SK-N-SH (cell line): ENCODE measurements around the gene MAG. TPM values are rescaled to one million over a fixed set of nuclear protein-coding genes. Genes with fewer than 3 reads are reported as not detected.

Experiments used
- CTCF ChIA-PET: fragments of 300-600, 350-600 bp; formaldehyde crosslinking; extraction: SDS; loops from one replicate; lab custom pipeline; 2021; lab: Yijun Ruan, JAX
- POLR2A ChIA-PET: fragments of 350-600 bp; sonication (Branson Sonifier 250); formaldehyde crosslinking; extraction: SDS; loops from one replicate; lab custom pipeline; 2020; ENCODE audit warnings: antibody characterized with exemption, inconsistent platforms; lab: Yijun Ruan, JAX
- DNase-seq: peaks from one replicate; pipeline ENCODE4 v3.0.0; 2012
- H2AFZ ChIP-seq: fragments of 200-600 bp; sonication (generic); 2 replicates; pipeline ENCODE4 v1.8.1; 2016; ENCODE audit warnings: antibody characterized with exemption, mild to moderate bottlenecking, low read depth
- H3F3A ChIP-seq: fragments of 200-600 bp; sonication (generic); replicated peaks from 2 replicates; pipeline ENCODE3; 2016; ENCODE audit warnings: antibody characterized with exemption, mild to moderate bottlenecking; ENCODE audit not compliant: insufficient read depth
- H3K27ac ChIP-seq, 2 experiments: fragments of 200-500 bp in 1 of 2; fragments of 200-600 bp in 1 of 2; sonication (Bioruptor generic) in 1 of 2; sonication (generic), shearing (Covaris generic) in 1 of 2; 2 replicates each; pipeline versions ENCODE4 v1.5.1 to v1.6.1; 2014 to 2016; ENCODE audit warnings: low read depth in 2 of 2, inconsistent platforms in 1 of 2, low read length in 1 of 2, mild to moderate bottlenecking in 1 of 2, mixed read lengths in 1 of 2
- H3K27me3 ChIP-seq: fragments of 200-600 bp; sonication (generic), shearing (Covaris generic); 2 replicates; pipeline ENCODE4 v1.6.1; 2016; ENCODE audit warnings: mixed run types; ENCODE audit not compliant: insufficient read depth
- H3K36me3 ChIP-seq, 2 experiments: fragments of 200-500 bp in 1 of 2; fragments of 200-600 bp in 1 of 2; sonication (Bioruptor generic) in 1 of 2; sonication (generic) in 1 of 2; replicated peaks in 1 of 2; 2 replicates each; pipeline versions ENCODE3 to v1.5.1; 2014 to 2016; ENCODE audit warnings: low read length in 1 of 2, mild to moderate bottlenecking in 1 of 2; ENCODE audit not compliant: insufficient read depth in 2 of 2, control insufficient read depth in 1 of 2
- H3K4me1 ChIP-seq, 2 experiments: fragments of 200-500 bp in 1 of 2; fragments of 200-600 bp in 1 of 2; sonication (Bioruptor generic) in 1 of 2; sonication (generic), shearing (Covaris generic) in 1 of 2; 2 replicates each; pipeline versions ENCODE4 v1.5.1 to v1.6.1; 2014 to 2016; ENCODE audit warnings: low read depth in 1 of 2, low read length in 1 of 2, mixed run types in 1 of 2; ENCODE audit not compliant: insufficient read depth in 2 of 2, control insufficient read depth in 1 of 2
- H3K4me2 ChIP-seq: fragments of 200-600 bp; sonication (generic), shearing (Covaris generic); 2 replicates; pipeline ENCODE4 v1.6.1; 2017; ENCODE audit warnings: mixed run types
- H3K4me3 ChIP-seq, 2 experiments: fragments of 200-500 bp in 1 of 2; fragments of 200-600 bp in 1 of 2; sonication (Bioruptor generic) in 1 of 2; sonication (generic), shearing (Covaris generic) in 1 of 2; 2 replicates each; pipeline versions ENCODE4 v1.5.1 to v1.8.1; 2014 to 2016; ENCODE audit warnings: low read depth in 2 of 2, inconsistent platforms in 1 of 2, low read length in 1 of 2, mild to moderate bottlenecking in 1 of 2, mixed read lengths in 1 of 2, moderate library complexity in 1 of 2
- H3K79me2 ChIP-seq: fragments of 200-600 bp; sonication (generic); 2 replicates; pipeline ENCODE4 v1.8.1; 2017; ENCODE audit warnings: mild to moderate bottlenecking; ENCODE audit not compliant: insufficient read depth
- H3K9ac ChIP-seq: fragments of 200-600 bp; sonication (generic); 2 replicates; pipeline ENCODE4 v1.6.1; 2017; ENCODE audit warnings: mixed run types
- H3K9me2 ChIP-seq: fragments of 200-600 bp; sonication (generic); 2 replicates; pipeline ENCODE4 v1.6.1; 2017; ENCODE audit warnings: mixed run types
- H3K9me3 ChIP-seq: fragments of 200-600 bp; sonication (generic); 2 replicates; pipeline ENCODE4 v1.6.1; 2017; ENCODE audit warnings: mixed run types, mild to moderate bottlenecking, moderate library complexity
- H4K20me1 ChIP-seq: fragments of 200-600 bp; sonication (generic); 2 replicates; pipeline ENCODE4 v1.6.1; 2017; ENCODE audit warnings: mild to moderate bottlenecking, mixed run types; ENCODE audit not compliant: insufficient read depth
- ELF1 ChIP-seq: IDR thresholded peaks from 2 replicates; pipeline ENCODE4 v1.4.0; 2012
- EP300 ChIP-seq, 2 experiments: IDR thresholded peaks; 2 replicates each; pipeline versions ENCODE4 v1.4.0 to v1.6.1; 2012; ENCODE audit warnings: borderline replicate concordance in 1 of 2, low read depth in 1 of 2, low read length in 1 of 2
- EZH2phosphoT487 ChIP-seq: fragments of 200-600 bp; sonication (generic); IDR thresholded peaks from 2 replicates; pipeline ENCODE4 v1.6.1; 2017; ENCODE audit warnings: low read depth, mixed run types, mild to moderate bottlenecking, antibody characterized with exemption, moderate library complexity, borderline replicate concordance
- FOXM1 ChIP-seq: IDR thresholded peaks from 2 replicates; pipeline ENCODE4 v1.4.0; 2012; ENCODE audit warnings: low read depth, mild to moderate bottlenecking
- GABPA ChIP-seq: IDR thresholded peaks from 2 replicates; pipeline ENCODE4 v1.4.0; 2012; ENCODE audit warnings: low read depth, mild to moderate bottlenecking
- GATA2 ChIP-seq: sonication (generic); formaldehyde crosslinking; IDR thresholded peaks from 2 replicates; pipeline ENCODE4 v1.5.0; 2020; ENCODE audit warnings: mild to moderate bottlenecking, missing genetic modification reagents
- JUND ChIP-seq: IDR thresholded peaks from 2 replicates; pipeline ENCODE4 v1.4.0; 2012
- MEF2A ChIP-seq: IDR thresholded peaks from 2 replicates; pipeline ENCODE4 v1.4.0; 2012; ENCODE audit warnings: low read depth, borderline replicate concordance
- NFIC ChIP-seq: IDR thresholded peaks from 2 replicates; pipeline ENCODE4 v1.4.0; 2012; ENCODE audit warnings: borderline replicate concordance
- NRF1 ChIP-seq: IDR thresholded peaks from 2 replicates; pipeline ENCODE4 v1.6.1; 2012; ENCODE audit warnings: low read depth, mild to moderate bottlenecking, low read length
- RAD21 ChIP-seq: IDR thresholded peaks from 2 replicates; pipeline ENCODE4 v1.6.1; 2012; ENCODE audit warnings: mild to moderate bottlenecking, low read length
- REST ChIP-seq: IDR thresholded peaks from 2 replicates; pipeline ENCODE4 v1.6.1; 2012; ENCODE audit warnings: mild to moderate bottlenecking, low read depth, low read length, moderate library complexity
- RXRA ChIP-seq: IDR thresholded peaks from 2 replicates; pipeline ENCODE4 v1.4.0; 2012; ENCODE audit warnings: low read depth, mild to moderate bottlenecking, borderline replicate concordance
- SMC3 ChIP-seq: IDR thresholded peaks from 2 replicates; pipeline ENCODE4 v1.6.1; 2012; ENCODE audit warnings: low read depth, low read length, improper control_type of control experiment
- USF2 ChIP-seq: fragments of 150-350 bp; IDR thresholded peaks from 2 replicates; pipeline ENCODE4 v1.6.1; 2017; ENCODE audit warnings: antibody characterized with exemption, low read length, low read depth, borderline replicate concordance
- YY1 ChIP-seq: IDR thresholded peaks from 2 replicates; pipeline ENCODE4 v1.4.0; 2012; ENCODE audit warnings: low read depth, mild to moderate bottlenecking
- WGBS: methylation state at CpG from one replicate; pipeline ENCODE4 v1.1.6; 2017; ENCODE audit warnings: low lambda C conversion rate; 5-methylcytosine and 5-hydroxymethylcytosine counted together
- polyA plus RNA-seq, 3 experiments: library from polyadenylated mRNA; depleted of rRNA; stranded (reverse); fragments of >200 nt; gene quantifications; 2 replicates each; pipeline ENCODE4 v1.2.3, GENCODE V29; 2012
- TF ChIP-seq, protein P1 (sequence below): IDR thresholded peaks from 2 replicates; pipeline ENCODE4; 2012
- TF ChIP-seq, protein P2 (sequence below): fragments of 200-600 bp; sonication (generic); IDR thresholded peaks from 2 replicates; pipeline ENCODE4 v1.6.1; 2017; ENCODE audit warnings: antibody characterized with exemption, mild to moderate bottlenecking, moderate library complexity
- TF ChIP-seq, protein P3 (sequence below): IDR thresholded peaks from 2 replicates; pipeline ENCODE4 v1.4.0; 2012; ENCODE audit warnings: low read depth, borderline replicate concordance
- TF ChIP-seq, protein P4 (sequence below): fragments of 150-350 bp; IDR thresholded peaks from 2 replicates; pipeline ENCODE4 v1.6.1; 2016; ENCODE audit warnings: mild to moderate bottlenecking, low read depth, low read length

Gene MAG
- polyA plus RNA-seq, 1 of the 3 experiments (the other 2 are of a cell fraction) = not detected

GRCh38 chr19:35266520-35267352 lies 25.2 kb upstream of the MAG start:
- TF ChIP-seq MEF2A (no peak), EP300 (IDR thresholded peaks at IDR 0.05; ENCODE audit: borderline replicate concordance in 1 of 2, low read depth in 1 of 2, low read length in 1 of 2) (no peak), YY1 (no peak), EZH2phosphoT487 (no peak), NFIC (no peak), RXRA (no peak), REST (no peak), SMC3 (no peak), JUND (no peak), GATA2 (CRISPR knock-in tag) (no peak), ELF1 (no peak), FOXM1 (no peak), RAD21 (no peak), USF2 (no peak), NRF1 (no peak), GABPA (no peak)
- TF ChIP-seq, protein P1, sequence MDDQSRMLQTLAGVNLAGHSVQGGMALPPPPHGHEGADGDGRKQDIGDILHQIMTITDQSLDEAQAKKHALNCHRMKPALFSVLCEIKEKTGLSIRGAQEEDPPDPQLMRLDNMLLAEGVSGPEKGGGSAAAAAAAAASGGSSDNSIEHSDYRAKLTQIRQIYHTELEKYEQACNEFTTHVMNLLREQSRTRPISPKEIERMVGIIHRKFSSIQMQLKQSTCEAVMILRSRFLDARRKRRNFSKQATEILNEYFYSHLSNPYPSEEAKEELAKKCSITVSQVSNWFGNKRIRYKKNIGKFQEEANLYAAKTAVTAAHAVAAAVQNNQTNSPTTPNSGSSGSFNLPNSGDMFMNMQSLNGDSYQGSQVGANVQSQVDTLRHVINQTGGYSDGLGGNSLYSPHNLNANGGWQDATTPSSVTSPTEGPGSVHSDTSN = no peak
- TF ChIP-seq, protein P2, sequence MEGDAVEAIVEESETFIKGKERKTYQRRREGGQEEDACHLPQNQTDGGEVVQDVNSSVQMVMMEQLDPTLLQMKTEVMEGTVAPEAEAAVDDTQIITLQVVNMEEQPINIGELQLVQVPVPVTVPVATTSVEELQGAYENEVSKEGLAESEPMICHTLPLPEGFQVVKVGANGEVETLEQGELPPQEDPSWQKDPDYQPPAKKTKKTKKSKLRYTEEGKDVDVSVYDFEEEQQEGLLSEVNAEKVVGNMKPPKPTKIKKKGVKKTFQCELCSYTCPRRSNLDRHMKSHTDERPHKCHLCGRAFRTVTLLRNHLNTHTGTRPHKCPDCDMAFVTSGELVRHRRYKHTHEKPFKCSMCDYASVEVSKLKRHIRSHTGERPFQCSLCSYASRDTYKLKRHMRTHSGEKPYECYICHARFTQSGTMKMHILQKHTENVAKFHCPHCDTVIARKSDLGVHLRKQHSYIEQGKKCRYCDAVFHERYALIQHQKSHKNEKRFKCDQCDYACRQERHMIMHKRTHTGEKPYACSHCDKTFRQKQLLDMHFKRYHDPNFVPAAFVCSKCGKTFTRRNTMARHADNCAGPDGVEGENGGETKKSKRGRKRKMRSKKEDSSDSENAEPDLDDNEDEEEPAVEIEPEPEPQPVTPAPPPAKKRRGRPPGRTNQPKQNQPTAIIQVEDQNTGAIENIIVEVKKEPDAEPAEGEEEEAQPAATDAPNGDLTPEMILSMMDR = no peak
- TF ChIP-seq, protein P3, sequence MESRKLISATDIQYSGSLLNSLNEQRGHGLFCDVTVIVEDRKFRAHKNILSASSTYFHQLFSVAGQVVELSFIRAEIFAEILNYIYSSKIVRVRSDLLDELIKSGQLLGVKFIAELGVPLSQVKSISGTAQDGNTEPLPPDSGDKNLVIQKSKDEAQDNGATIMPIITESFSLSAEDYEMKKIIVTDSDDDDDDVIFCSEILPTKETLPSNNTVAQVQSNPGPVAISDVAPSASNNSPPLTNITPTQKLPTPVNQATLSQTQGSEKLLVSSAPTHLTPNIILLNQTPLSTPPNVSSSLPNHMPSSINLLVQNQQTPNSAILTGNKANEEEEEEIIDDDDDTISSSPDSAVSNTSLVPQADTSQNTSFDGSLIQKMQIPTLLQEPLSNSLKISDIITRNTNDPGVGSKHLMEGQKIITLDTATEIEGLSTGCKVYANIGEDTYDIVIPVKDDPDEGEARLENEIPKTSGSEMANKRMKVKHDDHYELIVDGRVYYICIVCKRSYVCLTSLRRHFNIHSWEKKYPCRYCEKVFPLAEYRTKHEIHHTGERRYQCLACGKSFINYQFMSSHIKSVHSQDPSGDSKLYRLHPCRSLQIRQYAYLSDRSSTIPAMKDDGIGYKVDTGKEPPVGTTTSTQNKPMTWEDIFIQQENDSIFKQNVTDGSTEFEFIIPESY = no peak
- TF ChIP-seq, protein P4, sequence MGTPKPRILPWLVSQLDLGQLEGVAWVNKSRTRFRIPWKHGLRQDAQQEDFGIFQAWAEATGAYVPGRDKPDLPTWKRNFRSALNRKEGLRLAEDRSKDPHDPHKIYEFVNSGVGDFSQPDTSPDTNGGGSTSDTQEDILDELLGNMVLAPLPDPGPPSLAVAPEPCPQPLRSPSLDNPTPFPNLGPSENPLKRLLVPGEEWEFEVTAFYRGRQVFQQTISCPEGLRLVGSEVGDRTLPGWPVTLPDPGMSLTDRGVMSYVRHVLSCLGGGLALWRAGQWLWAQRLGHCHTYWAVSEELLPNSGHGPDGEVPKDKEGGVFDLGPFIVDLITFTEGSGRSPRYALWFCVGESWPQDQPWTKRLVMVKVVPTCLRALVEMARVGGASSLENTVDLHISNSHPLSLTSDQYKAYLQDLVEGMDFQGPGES = no peak
- H4K20me1 ChIP-seq = no peaks in the 10 kb centered on the region
- H3K9me2 ChIP-seq = no peaks in the 10 kb centered on the region
- peaks cover 4 to 23% of the 10 kb centered on the region in 2 experiments; a peak in 1 of 4 replicates for H3K4me1 ChIP-seq
- peaks cover 4% of the 10 kb centered on the region for H3F3A ChIP-seq
- no peaks in the 10 kb centered on the region; the same call in 1 of the 2 replicates for H3K27me3 ChIP-seq
- H3K27ac ChIP-seq = peak overlapping the region; percentile 79 to 88; a peak in 2 of 4 replicates
- peak overlapping the region; percentile 96 for H3K4me2 ChIP-seq
- H3K36me3 ChIP-seq = peaks cover 15 to 21% of the 10 kb centered on the region in 2 experiments
- peaks cover 22% of the 10 kb centered on the region for H3K79me2 ChIP-seq
- H3K4me3 ChIP-seq = peak overlapping the region; percentile 87 to 95
- peak overlapping the region; percentile 92 for H3K9ac ChIP-seq
- 98% methylated on average over 10 of the region's 39 CpGs for WGBS
- ChIA-PET CTCF (interaction anchor here (0.6 to 1.5 kb wide), 3 partner anchors 52 to 229 kb away, joined by 3 to 5 read pairs (median 4); partner anchors contain the start of gene FXYD7), POLR2A (no interaction called here)
- no peaks in the 10 kb centered on the region for H3K9me3 ChIP-seq
- DNase-seq = peak; percentile 65
- 0 out of 2 replicates have a peak overlapping the region, but pooled peaks have one; percentile 78 for H2AFZ ChIP-seq
